ENCODE data around the gene ZDHHC18.

ZDHHC18 gene

DNA sequence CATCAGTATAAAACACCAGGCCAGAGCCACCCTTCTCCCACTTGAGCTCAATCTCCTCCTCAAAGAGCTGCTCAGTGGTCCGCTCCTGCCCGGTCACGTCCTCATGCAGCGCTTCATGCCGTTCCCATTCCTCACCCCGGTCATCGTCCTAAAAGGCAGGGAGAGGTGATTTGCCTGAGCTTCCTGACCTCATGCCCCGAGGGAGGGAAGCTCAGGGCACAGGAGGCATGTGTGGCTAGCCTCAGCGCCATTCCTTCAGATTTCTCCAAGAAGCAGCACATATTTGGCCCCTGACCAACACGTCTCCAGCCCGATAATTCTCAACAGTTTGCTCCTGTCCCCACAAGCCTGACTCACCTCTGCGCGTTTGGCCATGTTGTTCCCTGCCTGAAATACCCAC is 67.8 kb downstream of the ZDHHC18 start:
- Histone ChIP-seq H3K36me3 (ENCODE audit: control insufficient read depth, low read depth, low read length) (peaks cover 32% of the 10 kb centered on the region), H3K27me3 (ENCODE audit: control insufficient read depth, insufficient read depth, low read length) (no peaks in the 10 kb centered on the region), H3K9ac (ENCODE audit: low read length) (no peak overlapping the region), H3K4me3 (ENCODE audit: low read length) (no peak overlapping the region), H3K9me3 (ENCODE audit: control insufficient read depth, low read depth, low read length) (no peaks in the 10 kb centered on the region), H3K27ac (ENCODE audit: low read length) (no peak overlapping the region), H3K4me1 (ENCODE audit: control insufficient read depth, low read depth, low read length) (no peaks in the 10 kb centered on the region)

DNA sequence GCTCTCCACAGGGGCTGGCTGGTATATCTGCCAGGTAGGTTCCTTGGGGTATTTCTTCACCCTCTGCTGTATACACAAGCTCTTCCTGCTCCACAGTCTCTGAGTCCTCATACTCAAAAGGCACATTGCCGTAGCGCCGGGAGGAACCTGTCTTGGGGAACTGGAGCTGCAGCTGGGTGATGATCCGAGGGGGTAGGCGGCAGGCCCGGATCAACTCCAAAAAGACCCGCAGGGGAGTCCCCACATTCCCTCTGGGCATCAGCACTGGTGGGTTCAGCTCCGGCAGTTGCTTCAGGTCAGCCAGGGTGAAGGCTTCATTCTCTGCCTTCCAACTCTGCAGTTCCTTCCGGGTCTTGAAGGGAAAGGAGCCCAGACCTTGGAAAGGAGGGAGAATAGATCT is 70.9 kb downstream of the ZDHHC18 start:
- H3K36me3 ChIP-seq (ENCODE audit: control insufficient read depth, low read depth, low read length): peaks cover 31% of the 10 kb centered on the region
- no peaks in the 10 kb centered on the region for H3K27me3 ChIP-seq (ENCODE audit: control insufficient read depth, insufficient read depth, low read length)
- no peak overlapping the region for H3K4me3 ChIP-seq (ENCODE audit: low read length)
- H3K9me3 ChIP-seq (ENCODE audit: control insufficient read depth, low read depth, low read length): no peaks in the 10 kb centered on the region
- no peak overlapping the region for H3K27ac ChIP-seq (ENCODE audit: low read length)
- H3K4me1 ChIP-seq (ENCODE audit: control insufficient read depth, low read depth, low read length): no peaks in the 10 kb centered on the region
- H3K9ac ChIP-seq (ENCODE audit: low read length): no peak overlapping the region

DNA sequence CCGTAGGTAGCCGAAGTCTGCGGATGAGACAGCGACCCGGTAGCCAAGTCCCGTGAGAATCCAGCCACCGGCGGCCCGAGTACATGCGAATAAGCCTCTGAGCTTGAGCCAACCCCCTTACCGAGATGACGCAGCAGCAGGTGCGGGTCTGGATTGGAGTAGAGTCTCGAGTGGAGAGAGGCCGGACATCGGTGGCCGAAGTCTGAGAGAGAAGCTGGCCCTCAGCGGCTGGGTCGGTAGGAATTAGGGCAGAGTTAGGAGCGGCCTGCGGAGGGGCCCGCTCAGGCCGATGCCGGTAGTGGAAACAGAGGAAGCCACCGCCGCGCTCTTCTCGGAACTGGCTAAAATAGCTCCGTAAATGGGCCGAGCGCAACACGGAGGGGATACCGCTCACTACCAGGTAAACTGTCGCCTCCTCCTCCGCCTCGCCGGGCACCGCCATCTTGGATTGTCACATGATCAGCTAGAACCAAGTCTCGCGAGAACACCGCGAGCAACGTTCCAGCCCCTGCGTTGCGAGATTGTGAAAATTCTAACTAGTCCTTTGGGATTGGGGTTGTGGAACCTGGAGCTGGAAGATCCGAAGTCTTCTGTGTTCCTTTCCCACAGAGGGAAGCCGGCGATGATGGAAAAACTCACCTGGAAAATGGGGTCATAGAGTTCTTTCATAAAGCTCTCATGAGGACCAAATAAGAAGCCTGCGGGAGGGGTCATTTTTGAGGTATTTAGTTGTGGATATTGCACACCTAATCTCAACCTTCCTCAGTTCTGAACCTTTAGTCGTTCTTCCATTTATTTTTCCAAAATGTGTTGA is 73.7 kb downstream of the ZDHHC18 start, which contains the start of gene GPATCH3:
TSS of gene GPATCH3 (minus strand) at position 467 of the 814 bp plus-strand sequence. CDS start at position 442, 25 bp downstream.
- H3K27me3 ChIP-seq (ENCODE audit: control insufficient read depth, insufficient read depth, low read length): no peaks in the 10 kb centered on the region
- peak within 1 kb of the TSS; percentile 78 for H3K27ac ChIP-seq (ENCODE audit: low read length)
- H3K4me3 ChIP-seq (ENCODE audit: low read length): peak within 1 kb of the TSS; percentile 88
- H3K9ac ChIP-seq (ENCODE audit: low read length): peak within 1 kb of the TSS; percentile 92
- no peaks in the 10 kb centered on the region for H3K9me3 ChIP-seq (ENCODE audit: control insufficient read depth, low read depth, low read length)
- no peaks in the 10 kb centered on the region for H3K4me1 ChIP-seq (ENCODE audit: control insufficient read depth, low read depth, low read length)
- H3K36me3 ChIP-seq (ENCODE audit: control insufficient read depth, low read depth, low read length): peaks cover 11% of the 10 kb centered on the region

DNA sequence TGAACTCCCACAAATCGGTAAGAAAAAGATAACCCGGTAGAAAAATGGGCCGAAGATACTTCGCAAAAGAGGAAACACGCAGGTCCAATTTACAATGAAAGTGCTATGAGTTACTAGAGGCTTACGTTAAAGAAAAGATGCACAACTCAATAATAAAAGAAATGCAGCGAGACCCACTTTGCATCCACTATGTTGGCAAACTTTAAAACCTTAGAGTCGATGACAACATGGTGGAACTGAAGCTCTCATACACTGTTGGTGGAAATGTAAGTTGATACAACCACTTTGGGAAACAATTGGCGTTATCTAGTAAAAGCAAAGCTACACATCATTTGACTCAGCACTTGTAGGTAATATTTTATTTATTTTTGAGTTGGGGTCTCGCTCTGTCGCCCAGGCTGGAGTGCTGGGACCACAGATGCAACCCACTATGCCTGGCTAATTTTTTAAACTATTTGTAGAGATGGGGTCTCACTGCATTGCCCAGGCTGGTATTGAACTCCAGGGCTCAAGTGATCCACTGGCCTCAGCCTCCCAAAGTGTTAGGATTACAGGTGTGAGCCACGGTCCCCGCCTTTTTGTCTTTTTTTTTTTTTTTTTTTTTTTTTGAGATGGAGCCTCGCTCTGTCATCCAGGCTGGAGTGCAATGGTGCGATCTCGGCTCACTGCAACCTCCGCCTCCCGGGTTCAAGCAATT is 74.5 kb downstream of the ZDHHC18 start:
- H3K36me3 ChIP-seq (ENCODE audit: control insufficient read depth, low read depth, low read length): peaks cover 9% of the 10 kb centered on the region
- H3K9me3 ChIP-seq (ENCODE audit: control insufficient read depth, low read depth, low read length): no peaks in the 10 kb centered on the region
- no peaks in the 10 kb centered on the region for H3K27me3 ChIP-seq (ENCODE audit: control insufficient read depth, insufficient read depth, low read length)
- peak overlapping the region; percentile 92 for H3K9ac ChIP-seq (ENCODE audit: low read length)
- no peaks in the 10 kb centered on the region for H3K4me1 ChIP-seq (ENCODE audit: control insufficient read depth, low read depth, low read length)
- peak overlapping the region; percentile 88 for H3K4me3 ChIP-seq (ENCODE audit: low read length)
- H3K27ac ChIP-seq (ENCODE audit: low read length): peak overlapping the region; percentile 78
